Progenitor cell of endocrine pancreas (in vitro differentiated cells): ENCODE measurements around the gene SLC16A1. TPM values are rescaled to one million over a fixed set of nuclear protein-coding genes. Genes with fewer than 3 reads are reported as not detected.

ENCODE experiments used
- DNase-seq: peaks from one replicate; pipeline ENCODE4 v3.0.0; 2021; ENCODE audit warnings: low spot score; ENCODE audit not compliant: unreplicated experiment
- H3K27ac Mint-ChIP-seq: 2 replicates; pipeline ENCODE4 v1.8.0; 2021; ENCODE audit warnings: mild to moderate bottlenecking, moderate library complexity, mixed read lengths
- H3K27me3 Mint-ChIP-seq: 2 replicates; pipeline ENCODE4 v1.8.0; 2021; ENCODE audit warnings: mixed read lengths
- H3K36me3 Mint-ChIP-seq: 2 replicates; pipeline ENCODE4 v1.8.0; 2022; ENCODE audit warnings: mixed read lengths; ENCODE audit not compliant: insufficient read depth
- H3K4me1 Mint-ChIP-seq: 2 replicates; pipeline ENCODE4 v1.8.0; 2021; ENCODE audit warnings: low read depth, mixed read lengths
- H3K4me3 Mint-ChIP-seq: 2 replicates; pipeline ENCODE4 v1.8.0; 2021; ENCODE audit warnings: low read depth, mild to moderate bottlenecking, moderate library complexity, mixed read lengths
- H3K9me3 Mint-ChIP-seq: 2 replicates; pipeline ENCODE4 v1.8.0; 2021; ENCODE audit warnings: low read depth, mixed read lengths
- CTCF ChIP-seq: fragments of 200-600 bp; sonication (generic); IDR thresholded peaks from one replicate; pipeline ENCODE4 v1.5.0; 2021; ENCODE audit warnings: antibody characterized with exemption, mild to moderate bottlenecking; ENCODE audit not compliant: unreplicated experiment
- total RNA-seq: library from RNA; stranded (reverse); gene quantifications from 2 replicates; pipeline ENCODE4 v1.2.1, GENCODE V29; 2021

SLC16A1 gene
- total RNA-seq, 1 donor from 2014 or later, result 65.0 TPM

DNA sequence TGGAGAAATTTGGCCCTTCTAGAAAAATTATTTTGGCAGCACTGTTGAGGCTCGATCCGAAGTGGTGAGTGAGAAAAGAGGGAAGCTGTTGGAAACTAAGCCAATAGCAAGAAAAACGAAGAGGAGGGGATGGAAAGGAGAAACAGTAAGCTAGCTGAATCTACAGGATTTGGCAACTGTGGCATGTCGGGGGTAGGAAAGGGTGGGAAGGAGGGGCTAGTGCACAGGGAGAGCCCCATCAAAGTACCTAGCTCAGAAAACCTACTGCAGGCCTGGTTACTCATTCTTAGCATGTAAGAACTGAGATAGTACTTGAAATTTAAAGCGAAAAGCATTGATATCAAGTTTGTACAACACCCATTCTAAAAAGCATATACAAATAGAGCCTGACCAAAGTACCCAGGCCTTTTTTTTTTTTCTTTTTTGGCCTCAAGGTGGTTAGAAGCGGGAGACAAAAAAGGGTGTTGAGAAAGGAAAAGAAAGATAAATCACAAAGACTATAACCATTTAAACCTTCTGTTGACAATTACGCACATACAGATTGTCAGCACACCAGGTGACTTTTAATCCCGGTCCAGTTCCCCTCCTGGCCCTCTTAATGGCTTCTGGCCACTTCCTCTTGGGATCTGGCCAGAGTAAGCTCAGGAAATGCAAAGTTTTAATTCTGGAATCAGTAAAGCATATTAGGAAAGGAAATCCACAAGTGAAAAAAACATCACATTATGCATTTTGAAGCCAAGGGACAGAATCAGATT, 50.4 kb downstream of the SLC16A1 start:
- no peaks in the 10 kb centered on the region for H3K9me3 Mint-ChIP-seq
- peaks cover 9% of the 10 kb centered on the region for H3K4me1 Mint-ChIP-seq
- peaks cover 3% of the 10 kb centered on the region for H3K36me3 Mint-ChIP-seq
- H3K27me3 Mint-ChIP-seq, result no peaks in the 10 kb centered on the region
- no peak overlapping the region for H3K27ac Mint-ChIP-seq
- no peak for DNase-seq
- H3K4me3 Mint-ChIP-seq, result no peak overlapping the region
- no peak for TF ChIP-seq CTCF

GRCh38 chr1:112904831-112905261, 51.1 kb downstream of the SLC16A1 start:
- Mint-ChIP-seq H3K4me3 (no peak overlapping the region), H3K4me1 (peaks cover 9% of the 10 kb centered on the region)
- no peak for TF ChIP-seq CTCF

GRCh38 chr1:112904071-112904830, 51.7 kb downstream of the SLC16A1 start:
- H3K4me1 Mint-ChIP-seq, result peaks cover 9% of the 10 kb centered on the region
- DNase-seq, result no peak
- H3K4me3 Mint-ChIP-seq, result no peak overlapping the region
- no peaks in the 10 kb centered on the region for H3K9me3 Mint-ChIP-seq
- no peak for TF ChIP-seq CTCF
- H3K36me3 Mint-ChIP-seq, result peaks cover 3% of the 10 kb centered on the region
- H3K27ac Mint-ChIP-seq, result peak overlapping the region; percentile 21
- no peaks in the 10 kb centered on the region for H3K27me3 Mint-ChIP-seq

More at GRCh38 chr1:112904831-112905261, 51.1 kb downstream of the SLC16A1 start:
- H3K27ac Mint-ChIP-seq, result peak overlapping the region; percentile 69
- no peak for DNase-seq
- no peaks in the 10 kb centered on the region for H3K9me3 Mint-ChIP-seq
- H3K27me3 Mint-ChIP-seq, result no peaks in the 10 kb centered on the region
- H3K36me3 Mint-ChIP-seq, result peaks cover 3% of the 10 kb centered on the region

GRCh38 chr1:112902221-112902620, 53.8 kb downstream of the SLC16A1 start:
- H3K27me3 Mint-ChIP-seq, result no peaks in the 10 kb centered on the region
- no peaks in the 10 kb centered on the region for H3K9me3 Mint-ChIP-seq
- no peak for TF ChIP-seq CTCF
- DNase-seq, result no peak
- H3K4me1 Mint-ChIP-seq, result peaks cover 9% of the 10 kb centered on the region
- H3K36me3 Mint-ChIP-seq, result peaks cover 3% of the 10 kb centered on the region
- H3K4me3 Mint-ChIP-seq, result no peak overlapping the region
- no peak overlapping the region for H3K27ac Mint-ChIP-seq

DNA sequence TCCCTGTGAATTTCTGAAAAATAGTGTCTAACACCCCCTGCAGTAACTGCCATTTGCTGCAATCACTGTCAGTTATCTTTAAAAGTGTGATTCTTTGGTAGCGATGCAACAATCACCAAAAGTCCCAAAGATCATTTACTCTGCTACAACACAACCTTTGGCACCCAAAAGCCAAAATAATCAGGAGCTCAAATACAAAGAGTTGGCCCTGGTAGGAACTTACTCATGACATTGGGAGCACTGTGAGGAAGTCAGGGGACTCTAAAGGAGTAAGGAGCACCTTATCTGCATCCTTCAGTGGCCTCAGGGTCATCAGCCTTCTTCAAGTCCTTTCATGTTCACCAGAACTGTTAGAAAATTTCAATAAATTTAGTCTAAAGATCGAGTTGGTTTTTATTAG, 54.6 kb downstream of the SLC16A1 start:
- no peak for DNase-seq
- TF ChIP-seq CTCF, result no peak
- Mint-ChIP-seq H3K27ac (no peak overlapping the region), H3K9me3 (no peaks in the 10 kb centered on the region), H3K27me3 (no peaks in the 10 kb centered on the region), H3K4me3 (no peak overlapping the region), H3K36me3 (peaks cover 5% of the 10 kb centered on the region), H3K4me1 (peaks cover 9% of the 10 kb centered on the region)
